H1 (cell line): Measurements from ENCODE around the gene KLHL5. TPM values are rescaled to one million over a fixed set of nuclear protein-coding genes. Genes with fewer than 3 reads are reported as not detected.
A peak's percentile ranks its signal among the peaks of the same experiment; 100 is the strongest.

ENCODE experiments used
- CTCF ChIA-PET: fragments of 300-600 bp; sonication (Branson Sonifier 250); formaldehyde crosslinking; loops from one replicate; lab custom pipeline; 2021; ENCODE audit not compliant: partially characterized antibody; lab: Charles Lee
- POLR2A ChIA-PET: fragments of 300-600 bp; sonication (Branson Sonifier 250); formaldehyde crosslinking; loops from one replicate; lab custom pipeline; 2021; ENCODE audit warnings: inconsistent platforms; ENCODE audit not compliant: partially characterized antibody; lab: Charles Lee
- DNase-seq, 2 experiments: peaks; one replicate each; pipeline versions ENCODE4 v3.0.0 to v3.0.0-alpha.2; 2010 to 2022; ENCODE audit warnings: low spot score in 2 of 2, low read depth in 1 of 2, mixed read lengths in 1 of 2
- FAIRE-seq: peaks from 2 replicates; lab custom pipeline; 2011; peaks lifted over from hg19 to GRCh38; lab: Jason Lieb, UNC
- H2AFZ ChIP-seq: 2 replicates; pipeline ENCODE4 v1.8.1; 2012; ENCODE audit warnings: low read length, inconsistent platforms
- H2AK5ac ChIP-seq: 2 replicates; pipeline ENCODE4 v1.6.1; 2013; ENCODE audit warnings: low read depth, low read length
- H2BK120ac ChIP-seq: replicated peaks from 2 replicates; pipeline ENCODE3; 2013; ENCODE audit warnings: low read depth, low read length, inconsistent platforms
- H2BK12ac ChIP-seq: 2 replicates; pipeline ENCODE4 v1.6.1; 2013; ENCODE audit warnings: low read depth, low read length
- H2BK15ac ChIP-seq: 2 replicates; pipeline ENCODE4 v1.6.1; 2013; ENCODE audit warnings: low read length
- H2BK20ac ChIP-seq: 2 replicates; pipeline ENCODE4 v1.6.1; 2013; ENCODE audit warnings: low read length
- H2BK5ac ChIP-seq: 2 replicates; pipeline ENCODE4 v1.6.1; 2013; ENCODE audit warnings: low read depth, low read length
- H3K14ac ChIP-seq: 2 replicates; pipeline ENCODE4 v1.6.1; 2013; ENCODE audit warnings: inconsistent platforms; ENCODE audit not compliant: insufficient read length
- H3K18ac ChIP-seq: 2 replicates; pipeline ENCODE4 v1.6.1; 2013; ENCODE audit warnings: low read length; ENCODE audit errors: extremely low read depth
- H3K23ac ChIP-seq: 2 replicates; pipeline ENCODE4 v1.6.1; 2013; ENCODE audit warnings: inconsistent platforms; ENCODE audit not compliant: insufficient read length
- H3K23me2 ChIP-seq: 2 replicates; pipeline ENCODE4 v1.6.1; 2013; ENCODE audit warnings: low read depth, low read length
- H3K27ac ChIP-seq: 2 replicates; pipeline ENCODE4 v1.6.1; 2011; ENCODE audit warnings: low read depth, low read length, inconsistent platforms
- H3K27me3 ChIP-seq, 4 experiments: replicated peaks in 1 of 4; 1 replicate in 1 of 4; 2 replicates in 3 of 4; pipeline versions ENCODE4 v1.6.1 to v1.8.1; 2011 to 2013; ENCODE audit warnings: low read length in 3 of 4, mild to moderate bottlenecking in 3 of 4, inconsistent platforms in 2 of 4, mixed read lengths in 2 of 4, moderate library complexity in 1 of 4; ENCODE audit not compliant: control insufficient read depth in 3 of 4, insufficient read depth in 3 of 4; ENCODE audit errors: extremely low read depth in 1 of 4
- H3K36me3 ChIP-seq, 4 experiments: 2 replicates each; pipeline versions ENCODE4 v1.6.1 to v1.8.1; 2011 to 2013; ENCODE audit warnings: mild to moderate bottlenecking in 4 of 4, low read length in 3 of 4, moderate library complexity in 2 of 4, control low read depth in 1 of 4, inconsistent platforms in 1 of 4; ENCODE audit not compliant: insufficient read depth in 4 of 4, control insufficient read depth in 2 of 4
- H3K4ac ChIP-seq: replicated peaks from 2 replicates; pipeline ENCODE3; 2013; ENCODE audit warnings: low read length, low read depth, mixed read lengths, inconsistent platforms; ENCODE audit not compliant: insufficient read length
- H3K4me1 ChIP-seq, 4 experiments: replicated peaks in 1 of 4; 1 replicate in 1 of 4; 2 replicates in 3 of 4; pipeline versions ENCODE4 v1.6.1 to v1.8.1; 2011 to 2013; ENCODE audit warnings: low read length in 3 of 4, inconsistent platforms in 2 of 4, mixed read lengths in 1 of 4; ENCODE audit not compliant: insufficient read depth in 4 of 4, control insufficient read depth in 3 of 4
- H3K4me2 ChIP-seq, 2 experiments: 2 replicates each; pipeline versions ENCODE4 v1.6.1 to v1.8.1; 2011 to 2013; ENCODE audit warnings: low read depth in 2 of 2, low read length in 2 of 2, control low read depth in 1 of 2, inconsistent platforms in 1 of 2, mild to moderate bottlenecking in 1 of 2; ENCODE audit not compliant: insufficient read depth in 1 of 2
- H3K4me3 ChIP-seq, 4 experiments: fragments of 200-600, 300-600 bp in 1 of 4; sonication (generic), shearing (Covaris generic), sonication (Bioruptor Twin) in 1 of 4; 2 replicates each; pipeline versions ENCODE4 v1.5.1 to v1.8.1; 2011 to 2016; ENCODE audit warnings: low read length in 4 of 4, low read depth in 3 of 4, control low read depth in 2 of 4, inconsistent platforms in 2 of 4, mild to moderate bottlenecking in 2 of 4, mixed read lengths in 1 of 4, moderate library complexity in 1 of 4; ENCODE audit not compliant: insufficient read depth in 2 of 4; ENCODE audit errors: extremely low read depth in 1 of 4
- H3K56ac ChIP-seq: replicated peaks from 2 replicates; pipeline ENCODE3; 2013; ENCODE audit warnings: low read depth, mild to moderate bottlenecking, mixed read lengths, low read length, inconsistent platforms; ENCODE audit not compliant: insufficient read length
- H3K79me1 ChIP-seq: 2 replicates; pipeline ENCODE4 v1.6.1; 2013; ENCODE audit warnings: low read depth, low read length, control low read depth
- H3K79me2 ChIP-seq, 2 experiments: 2 replicates each; pipeline versions ENCODE4 v1.6.1 to v1.8.1; 2012 to 2013; ENCODE audit warnings: low read length in 2 of 2, mild to moderate bottlenecking in 2 of 2, inconsistent platforms in 1 of 2; ENCODE audit not compliant: insufficient read depth in 2 of 2, control insufficient read depth in 1 of 2
- H3K9ac ChIP-seq, 4 experiments: replicated peaks in 1 of 4; 1 replicate in 1 of 4; 2 replicates in 3 of 4; pipeline versions ENCODE4 v1.6.1 to v1.8.1; 2011 to 2013; ENCODE audit warnings: low read depth in 3 of 4, low read length in 3 of 4, control low read depth in 2 of 4, mild to moderate bottlenecking in 2 of 4, moderate library complexity in 2 of 4, inconsistent platforms in 1 of 4; ENCODE audit errors: extremely low read depth in 1 of 4
- H3K9me3 ChIP-seq, 2 experiments: 2 replicates each; pipeline versions ENCODE4 v1.6.1 to v1.8.1; 2012 to 2013; ENCODE audit warnings: mild to moderate bottlenecking in 2 of 2, moderate library complexity in 2 of 2, control low read depth in 1 of 2, inconsistent platforms in 1 of 2, low read depth in 1 of 2, low read length in 1 of 2, mixed read lengths in 1 of 2; ENCODE audit not compliant: insufficient read depth in 2 of 2
- H4K20me1 ChIP-seq, 2 experiments: replicated peaks in 1 of 2; 2 replicates each; pipeline versions ENCODE3 to v1.8.1; 2011 to 2013; ENCODE audit warnings: inconsistent platforms in 2 of 2, low read length in 2 of 2, mild to moderate bottlenecking in 1 of 2; ENCODE audit not compliant: insufficient read depth in 2 of 2, control insufficient read depth in 1 of 2
- H4K5ac ChIP-seq: 2 replicates; pipeline ENCODE4 v1.6.1; 2013; ENCODE audit warnings: low read length, low read depth, mixed read lengths, inconsistent platforms; ENCODE audit not compliant: insufficient read length
- H4K8ac ChIP-seq: 2 replicates; pipeline ENCODE4 v1.8.0; 2013; ENCODE audit warnings: mild to moderate bottlenecking, moderate library complexity, low read length, inconsistent platforms; ENCODE audit not compliant: insufficient read depth; ENCODE audit errors: extremely low read depth
- H4K91ac ChIP-seq: replicated peaks from 2 replicates; pipeline ENCODE3; 2013; ENCODE audit warnings: low read length, mixed read lengths, inconsistent platforms; ENCODE audit not compliant: insufficient read length
- ASH2L ChIP-seq: fragments of 200-600, 300-600 bp; sonication (generic); IDR thresholded peaks from one replicate; pipeline ENCODE4 v1.7.1; 2017; ENCODE audit warnings: low read length
- CHD2 ChIP-seq: IDR thresholded peaks from 2 replicates; pipeline ENCODE4 v1.6.1; 2012; ENCODE audit warnings: low read length, improper control_type of control experiment
- FOSL1 ChIP-seq: IDR thresholded peaks from 2 replicates; pipeline ENCODE4 v1.6.1; 2011; ENCODE audit warnings: mild to moderate bottlenecking, low read depth, low read length, moderate library complexity; ENCODE audit not compliant: insufficient read depth
- GTF2F1 ChIP-seq: IDR thresholded peaks from 2 replicates; pipeline ENCODE4 v1.6.1; 2012; ENCODE audit warnings: low read depth, low read length, improper control_type of control experiment, borderline replicate concordance
- JUN ChIP-seq: IDR thresholded peaks from 2 replicates; pipeline ENCODE4 v1.6.1; 2011; ENCODE audit warnings: low read depth, mild to moderate bottlenecking, improper control_type of control experiment, low read length
- JUND ChIP-seq: IDR thresholded peaks from 2 replicates; pipeline ENCODE4 v1.6.1; 2011; ENCODE audit warnings: mild to moderate bottlenecking, improper control_type of control experiment, low read length
- PHF8 ChIP-seq: fragments of 200-600 bp; sonication (generic); conservative IDR thresholded peaks from 2 replicates; pipeline ENCODE4 v1.7.1; 2012; ENCODE audit warnings: low read depth, mild to moderate bottlenecking, inconsistent platforms, low read length, moderate library complexity
- POLR2A ChIP-seq, 2 experiments: IDR thresholded peaks; 1 replicate in 1 of 2; 2 replicates in 1 of 2; pipeline ENCODE4 v1.6.1; 2011; ENCODE audit warnings: low read depth in 2 of 2, low read length in 2 of 2, mild to moderate bottlenecking in 2 of 2; ENCODE audit errors: control extremely low read depth in 1 of 2
- SAP30 ChIP-seq: fragments of 300-600 bp; sonication (generic); IDR thresholded peaks from 2 replicates; pipeline ENCODE4 v1.7.1; 2012; ENCODE audit warnings: low read length, moderate library complexity, mild to moderate bottlenecking, inconsistent platforms; ENCODE audit not compliant: insufficient read depth, insufficient replicate concordance
- SRF ChIP-seq: IDR thresholded peaks from 2 replicates; pipeline ENCODE4 v1.6.1; 2011; ENCODE audit warnings: mild to moderate bottlenecking, low read depth, low read length, moderate library complexity
- SUZ12 ChIP-seq: fragments of 200-600 bp; sonication (generic); IDR thresholded peaks from 2 replicates; pipeline ENCODE4 v1.6.1; 2012; ENCODE audit warnings: mild to moderate bottlenecking, inconsistent platforms, low read length, moderate library complexity, mixed read lengths
- TAF7 ChIP-seq: optimal IDR thresholded peaks from 2 replicates; pipeline ENCODE3; 2011; ENCODE audit warnings: low read depth, mild to moderate bottlenecking, inconsistent platforms, low read length, moderate library complexity, borderline replicate concordance
- TEAD4 ChIP-seq: IDR thresholded peaks from 2 replicates; pipeline ENCODE4 v1.6.1; 2012; ENCODE audit warnings: low read depth, low read length, inconsistent platforms, mixed read lengths
- WGBS, 2 experiments: shearing (Covaris generic) in 1 of 2; methylation state at CpG; one replicate each; pipeline versions ENCODE4 v1.1.6 to v1.1.7; 2013 to 2015; ENCODE audit warnings: low lambda C conversion rate in 2 of 2, mixed read lengths in 2 of 2, inconsistent platforms in 1 of 2, low coverage in 1 of 2, missing lambda C conversion rate in 1 of 2; ENCODE audit not compliant: insufficient replicate concordance in 2 of 2, insufficient coverage in 1 of 2, insufficient read length in 1 of 2; ENCODE audit errors: extremely low coverage in 1 of 2, missing lambda C conversion rate in 1 of 2; 5-methylcytosine and 5-hydroxymethylcytosine counted together
- polyA plus RNA-seq, 7 experiments: library from polyadenylated mRNA; depleted of rRNA in 3 of 7; stranded (reverse) in 5 of 7; unstranded in 2 of 7; fragments of >200 nt in 5 of 7; fragments of 200-250 nt in 2 of 7; gene quantifications; 1 replicate in 5 of 7; 2 replicates in 1 of 7; 4 replicates in 1 of 7; pipeline versions ENCODE4 v1.2.1 to v1.2.3, GENCODE V29; 2011 to 2013; ENCODE audit warnings: missing spikeins in 2 of 7, mixed read lengths in 2 of 7
- total RNA-seq: library from RNA; stranded (reverse); fragmentation: NEBNext Ultra II Directional; extraction: Animal tissue kit (Norgen Biotek cat#: 25700); gene quantifications from 2 replicates; pipeline ENCODE4 v1.2.1, GENCODE V29; 2021

Gene KLHL5
- total and polyA plus RNA-seq, 2 of the 8 experiments (the other 6 are each of a cell fraction or from before 2014, with no cell fraction given): 13.0 to 23.6 TPM

GRCh38 chr4:39044364-39044955 lies 17.6 kb upstream of the KLHL5 start:
- H3K36me3 ChIP-seq: no peaks in the 10 kb centered on the region
- H3K9ac ChIP-seq: peak overlapping the region in 3 of 4 experiments; percentile 69 to 93 (median 81); a peak in 6 of 7 replicates
- H3K27ac ChIP-seq: peak overlapping the region; percentile 49; the same call in 1 of the 2 replicates
- no peak overlapping the region for H2BK20ac ChIP-seq
- 7% methylated on average over 4 of the region's 54 CpGs; no CpG with 5 or more reads in 1 of the 2 experiments for WGBS, 2 experiments
- H4K8ac ChIP-seq: no peak overlapping the region
- peak overlapping the region; percentile 62 to 95 (median 76) for H3K4me3 ChIP-seq
- H2BK12ac ChIP-seq: no peak overlapping the region; the same call in 1 of the 2 replicates
- FAIRE-seq (peak; percentile 58), DNase-seq (peak; percentile 84 to 89)
- H4K5ac ChIP-seq: no peak overlapping the region
- H3K4me1 ChIP-seq: peaks cover 5 to 12% (median 8%) of the 10 kb centered on the region in 4 experiments; a peak in 6 of 7 replicates
- no peak overlapping the region for H2BK15ac ChIP-seq
- no peaks in the 10 kb centered on the region for H4K20me1 ChIP-seq
- CTCF ChIA-PET: interaction anchor here (0.7 to 1.7 kb wide), 6 partner anchors 14 to 473 kb away, joined by 3 to 9 read pairs (median 3); partner anchors contain the start of gene WDR19
- no peaks in the 10 kb centered on the region for H3K79me1 ChIP-seq
- H3K79me2 ChIP-seq: peaks cover 0 to 20% of the 10 kb centered on the region in 2 experiments; a peak in 2 of 4 replicates
- POLR2A ChIA-PET: interaction anchor here (0.7 to 1.0 kb wide), 4 partner anchors 18 to 322 kb away, joined by 3 to 5 read pairs (median 3); partner anchors contain the start of genes KLHL5 and RFC1
- H3K4me2 ChIP-seq: peak overlapping the region; percentile 73 to 93
- H2BK120ac ChIP-seq: no peak overlapping the region
- H3K4ac ChIP-seq: peak overlapping the region; percentile 90
- H3K27me3 ChIP-seq: no peaks in the 10 kb centered on the region
- H3K9me3 ChIP-seq: no peaks in the 10 kb centered on the region
- H4K91ac ChIP-seq: no peak overlapping the region
- H3K23ac ChIP-seq: no peak overlapping the region
- H2AK5ac ChIP-seq: no peak overlapping the region
- H3K23me2 ChIP-seq: peaks cover 5% of the 10 kb centered on the region; the same call in 1 of the 2 replicates
- no peak overlapping the region for H3K14ac ChIP-seq
- H2BK5ac ChIP-seq: 0 out of 2 replicates have a peak overlapping the region, but pooled peaks have one; percentile 35
- H2AFZ ChIP-seq: 0 out of 2 replicates have a peak overlapping the region, but pooled peaks have one; percentile 18
- H3K18ac ChIP-seq: peak overlapping the region; percentile 86; the same call in 1 of the 2 replicates
- no peak overlapping the region for H3K56ac ChIP-seq
- TF ChIP-seq TAF7 (peak; percentile 47), SUZ12 (no peak), FOSL1 (no peak), JUND (no peak), PHF8 (no peak; the same call in 1 of the 2 replicates), SRF (no peak), GTF2F1 (no peak), JUN (no peak), TEAD4 (peak; percentile 80), ASH2L (no peak), CHD2 (no peak), POLR2A (IDR thresholded peaks at IDR 0.05; ENCODE audit: control extremely low read depth in 1 of 2, low read depth in 2 of 2, low read length in 2 of 2) (peak; percentile 78 to 85), SAP30 (no peak)
